Fibroblast of lung (primary cell): ENCODE results near the gene ZNF263. TPM values are rescaled to one million over a fixed set of nuclear protein-coding genes. Genes with fewer than 3 reads are reported as not detected.
"Not testable (repeated sequence)": the region's sequence is repeated elsewhere in the genome, so short reads cannot be mapped to it uniquely, and the experiment has no call there.

Source experiments
- DNase-seq, 2 donors: peaks; one replicate each; pipeline versions ENCODE4 v3.0.0 to v3.0.0-alpha.2; 2010; ENCODE audit warnings: low read depth in 2 of 2
- H2AFZ ChIP-seq: 2 replicates; pipeline ENCODE4 v1.5.1; 2012; ENCODE audit warnings: low read length, control low read depth, inconsistent platforms
- H3K27ac ChIP-seq: 2 replicates; pipeline ENCODE4 v1.5.1; 2011; ENCODE audit warnings: low read length, control low read depth; ENCODE audit not compliant: insufficient read depth
- H3K27me3 ChIP-seq: 2 replicates; pipeline ENCODE4 v1.5.1; 2011; ENCODE audit warnings: mild to moderate bottlenecking, low read length; ENCODE audit not compliant: control insufficient read depth, insufficient read depth
- H3K36me3 ChIP-seq: 2 replicates; pipeline ENCODE4 v1.5.1; 2011; ENCODE audit warnings: low read length; ENCODE audit not compliant: control insufficient read depth, insufficient read depth
- H3K4me1 ChIP-seq: 2 replicates; pipeline ENCODE4 v1.5.1; 2011; ENCODE audit warnings: low read length; ENCODE audit not compliant: control insufficient read depth, insufficient read depth; ENCODE audit errors: extremely low read depth
- H3K4me2 ChIP-seq: 2 replicates; pipeline ENCODE4 v1.5.1; 2011; ENCODE audit warnings: low read length, control low read depth; ENCODE audit not compliant: insufficient read depth; ENCODE audit errors: extremely low read depth
- H3K4me3 ChIP-seq, 4 experiments: fragments of 200-600 bp in 1 of 4; sonication (generic) in 1 of 4; replicated peaks in 1 of 4; 2 replicates each; pipeline ENCODE4 v1.5.1; 2011 to 2016; ENCODE audit warnings: low read length in 4 of 4, low read depth in 3 of 4, mild to moderate bottlenecking in 3 of 4, control low read depth in 2 of 4, inconsistent platforms in 1 of 4, mixed read lengths in 1 of 4; ENCODE audit not compliant: insufficient read depth in 1 of 4; ENCODE audit errors: control extremely low read depth in 1 of 4
- H3K79me2 ChIP-seq: 2 replicates; pipeline ENCODE4 v1.5.1; 2012; ENCODE audit warnings: mild to moderate bottlenecking, low read length, inconsistent platforms; ENCODE audit not compliant: control insufficient read depth, insufficient read depth
- H3K9ac ChIP-seq: 2 replicates; pipeline ENCODE4 v1.5.1; 2011; ENCODE audit warnings: mild to moderate bottlenecking, low read length, control low read depth; ENCODE audit not compliant: insufficient read depth
- H3K9me3 ChIP-seq: 2 replicates; pipeline ENCODE4 v1.5.1; 2012; ENCODE audit warnings: low read depth, low read length; ENCODE audit not compliant: control insufficient read depth, insufficient read depth
- H4K20me1 ChIP-seq: 2 replicates; pipeline ENCODE4 v1.5.1; 2011; ENCODE audit warnings: low read length; ENCODE audit not compliant: control insufficient read depth, insufficient read depth; ENCODE audit errors: extremely low read depth
- EZH2 ChIP-seq: IDR thresholded peaks from 2 replicates; pipeline ENCODE4 v1.5.1; 2012; ENCODE audit warnings: low read length, control low read depth, mild to moderate bottlenecking; ENCODE audit errors: missing control alignments
- polyA plus RNA-seq, 2 donors: library from polyadenylated mRNA; depleted of rRNA in 1 of 2; stranded (reverse) in 1 of 2; unstranded in 1 of 2; fragments of >200 nt; gene quantifications; 2 replicates each; pipeline ENCODE4 v1.2.1, GENCODE V29; 2011 to 2012; ENCODE audit warnings: missing spikeins in 1 of 2
- total RNA-seq: library from RNA; depleted of rRNA; stranded (reverse); fragments of >200 nt; gene quantifications from 2 replicates; pipeline ENCODE4 v1.2.1, GENCODE V29; 2014
- TF ChIP-seq, protein P1 (sequence below), 2 donors: IDR thresholded peaks in 1 of 2; conservative IDR thresholded peaks in 1 of 2; 1 replicate in 1 of 2; 2 replicates in 1 of 2; pipeline ENCODE4 v1.5.1; 2011 to 2012; ENCODE audit warnings: low read length in 2 of 2, control low read depth in 1 of 2, inconsistent platforms in 1 of 2, low read depth in 1 of 2, mild to moderate bottlenecking in 1 of 2

The ZNF263 gene
- total and polyA plus RNA-seq, 2 donors (not counting 1 experiment from before 2014, with no cell fraction given): 11.1 to 37.3 TPM

DNA sequence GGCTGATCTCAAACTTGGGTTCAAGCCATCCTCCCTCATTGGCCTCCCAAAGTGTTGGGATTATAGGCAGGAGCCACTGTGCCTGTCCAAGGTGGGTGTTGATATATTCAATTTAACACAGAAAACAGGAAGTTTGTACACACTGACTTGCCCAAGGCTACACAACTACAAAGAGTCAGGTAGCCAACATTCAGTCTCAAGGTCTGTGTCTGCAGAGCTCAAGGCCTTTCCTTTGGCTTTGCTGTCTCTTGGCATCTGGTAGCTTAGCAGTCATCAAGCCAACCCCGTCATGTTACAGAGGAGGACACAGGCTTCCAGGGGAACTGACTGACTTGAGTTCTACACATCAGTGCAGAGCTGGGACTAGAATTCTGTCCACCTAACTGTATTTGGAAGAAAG is 15.0 kb upstream of the ZNF263 start:
- DNase-seq: no peak
- Histone ChIP-seq H3K4me1 (no peaks in the 10 kb centered on the region), H3K36me3 (no peaks in the 10 kb centered on the region), H3K4me3 (no peak overlapping the region), H3K4me2 (no peak overlapping the region), H3K9ac (no peak overlapping the region), H3K27me3 (no peaks in the 10 kb centered on the region), H2AFZ (no peak overlapping the region), H3K9me3 (no peaks in the 10 kb centered on the region), H3K79me2 (no peaks in the 10 kb centered on the region), H4K20me1 (no peaks in the 10 kb centered on the region), H3K27ac (no peak overlapping the region)
- TF ChIP-seq, protein P1, sequence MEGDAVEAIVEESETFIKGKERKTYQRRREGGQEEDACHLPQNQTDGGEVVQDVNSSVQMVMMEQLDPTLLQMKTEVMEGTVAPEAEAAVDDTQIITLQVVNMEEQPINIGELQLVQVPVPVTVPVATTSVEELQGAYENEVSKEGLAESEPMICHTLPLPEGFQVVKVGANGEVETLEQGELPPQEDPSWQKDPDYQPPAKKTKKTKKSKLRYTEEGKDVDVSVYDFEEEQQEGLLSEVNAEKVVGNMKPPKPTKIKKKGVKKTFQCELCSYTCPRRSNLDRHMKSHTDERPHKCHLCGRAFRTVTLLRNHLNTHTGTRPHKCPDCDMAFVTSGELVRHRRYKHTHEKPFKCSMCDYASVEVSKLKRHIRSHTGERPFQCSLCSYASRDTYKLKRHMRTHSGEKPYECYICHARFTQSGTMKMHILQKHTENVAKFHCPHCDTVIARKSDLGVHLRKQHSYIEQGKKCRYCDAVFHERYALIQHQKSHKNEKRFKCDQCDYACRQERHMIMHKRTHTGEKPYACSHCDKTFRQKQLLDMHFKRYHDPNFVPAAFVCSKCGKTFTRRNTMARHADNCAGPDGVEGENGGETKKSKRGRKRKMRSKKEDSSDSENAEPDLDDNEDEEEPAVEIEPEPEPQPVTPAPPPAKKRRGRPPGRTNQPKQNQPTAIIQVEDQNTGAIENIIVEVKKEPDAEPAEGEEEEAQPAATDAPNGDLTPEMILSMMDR (conservative IDR thresholded peaks at IDR 0.05 in 1 of 2, IDR thresholded peaks at IDR 0.05 in 1 of 2; ENCODE audit: low read depth in 1 of 2, low read length in 2 of 2): no peak
- TF ChIP-seq EZH2: no peak

DNA sequence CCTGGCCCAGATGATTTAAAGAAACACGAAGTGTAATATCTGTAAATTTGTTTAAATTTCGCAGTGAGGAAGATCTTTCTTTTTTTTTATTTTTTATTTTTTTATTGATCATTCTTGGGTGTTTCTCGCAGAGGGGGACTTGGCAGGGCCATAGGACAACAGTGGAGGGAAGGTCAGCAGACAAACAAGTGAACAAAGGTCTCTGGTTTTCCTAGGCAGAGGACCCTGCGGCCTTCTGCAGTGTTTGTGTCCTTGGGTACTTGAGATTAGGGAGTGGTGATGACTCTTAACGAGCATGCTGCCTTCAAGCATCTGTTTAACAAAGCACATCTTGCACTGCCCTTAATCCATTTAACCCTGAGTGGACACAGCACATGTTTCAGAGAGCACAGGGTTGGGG is 12.6 kb upstream of the ZNF263 start:
- H4K20me1 ChIP-seq, H2AFZ ChIP-seq, H3K4me3 ChIP-seq, H3K9ac ChIP-seq, DNase-seq, H3K4me2 ChIP-seq, H3K27me3 ChIP-seq, H3K79me2 ChIP-seq, H3K27ac ChIP-seq, H3K36me3 ChIP-seq, H3K9me3 ChIP-seq, H3K4me1 ChIP-seq: not testable (repeated sequence)

DNA sequence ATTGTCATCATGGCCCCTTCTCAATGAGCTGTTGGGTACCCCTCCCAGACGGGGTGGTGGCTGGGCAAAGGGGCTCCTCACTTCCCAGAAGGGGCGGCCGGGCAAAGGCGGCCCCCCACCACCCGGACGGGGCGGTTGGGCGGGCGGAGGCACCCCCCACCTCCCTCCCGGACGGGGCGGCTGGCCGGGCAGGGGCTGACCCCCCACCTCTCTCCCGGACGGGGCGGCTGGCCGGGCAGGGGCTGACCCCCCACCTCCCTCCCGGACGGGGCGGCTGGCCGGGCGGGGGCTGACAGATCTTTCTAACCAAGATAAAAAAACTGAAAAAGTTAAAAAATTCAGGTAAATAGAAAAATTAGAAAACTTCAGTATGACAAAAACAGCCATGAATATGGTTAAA is 12.0 kb upstream of the ZNF263 start:
- not testable (repeated sequence) for DNase-seq, H3K4me3 ChIP-seq, H3K4me1 ChIP-seq, H3K4me2 ChIP-seq, H2AFZ ChIP-seq, H3K9me3 ChIP-seq, H3K9ac ChIP-seq, H3K79me2 ChIP-seq, H4K20me1 ChIP-seq, H3K27ac ChIP-seq, H3K27me3 ChIP-seq, H3K36me3 ChIP-seq

DNA sequence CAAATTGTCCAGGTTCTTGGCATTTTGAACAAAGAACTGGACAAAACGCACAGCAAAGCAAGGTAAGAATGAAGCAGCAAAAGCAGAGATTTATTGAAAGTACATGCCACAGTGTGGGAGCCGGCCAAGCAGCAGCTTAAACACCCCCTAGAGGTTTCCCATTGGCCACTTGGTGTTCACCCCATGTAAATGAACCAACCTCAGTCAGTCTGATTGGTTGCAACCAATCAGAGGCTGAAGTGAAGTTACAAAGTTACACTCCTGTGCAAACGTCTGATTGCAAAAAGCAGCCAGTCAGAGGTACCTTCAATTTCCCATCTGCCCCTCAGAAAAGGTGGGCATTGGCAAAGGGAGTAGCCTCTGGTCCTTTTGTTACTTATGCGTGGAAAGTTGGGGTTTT is 8.8 kb upstream of the ZNF263 start:
- no peaks in the 10 kb centered on the region for H4K20me1 ChIP-seq
- no peaks in the 10 kb centered on the region for H3K9me3 ChIP-seq
- H3K4me1 ChIP-seq: no peaks in the 10 kb centered on the region
- H2AFZ ChIP-seq: no peak overlapping the region
- no peak overlapping the region for H3K27ac ChIP-seq
- H3K36me3 ChIP-seq: no peaks in the 10 kb centered on the region
- H3K4me3 ChIP-seq: no peak overlapping the region
- DNase-seq: peak in 1 of 2 donors; percentile 43
- H3K9ac ChIP-seq: no peak overlapping the region
- no peak overlapping the region for H3K4me2 ChIP-seq
- TF ChIP-seq, protein P1 (conservative IDR thresholded peaks at IDR 0.05 in 1 of 2, IDR thresholded peaks at IDR 0.05 in 1 of 2; ENCODE audit: low read depth in 1 of 2, low read length in 2 of 2): no peak
- no peaks in the 10 kb centered on the region for H3K79me2 ChIP-seq
- H3K27me3 ChIP-seq: no peaks in the 10 kb centered on the region
